ENCODE results near the gene FNDC7.

- TF ChIP-seq, protein P1, sequence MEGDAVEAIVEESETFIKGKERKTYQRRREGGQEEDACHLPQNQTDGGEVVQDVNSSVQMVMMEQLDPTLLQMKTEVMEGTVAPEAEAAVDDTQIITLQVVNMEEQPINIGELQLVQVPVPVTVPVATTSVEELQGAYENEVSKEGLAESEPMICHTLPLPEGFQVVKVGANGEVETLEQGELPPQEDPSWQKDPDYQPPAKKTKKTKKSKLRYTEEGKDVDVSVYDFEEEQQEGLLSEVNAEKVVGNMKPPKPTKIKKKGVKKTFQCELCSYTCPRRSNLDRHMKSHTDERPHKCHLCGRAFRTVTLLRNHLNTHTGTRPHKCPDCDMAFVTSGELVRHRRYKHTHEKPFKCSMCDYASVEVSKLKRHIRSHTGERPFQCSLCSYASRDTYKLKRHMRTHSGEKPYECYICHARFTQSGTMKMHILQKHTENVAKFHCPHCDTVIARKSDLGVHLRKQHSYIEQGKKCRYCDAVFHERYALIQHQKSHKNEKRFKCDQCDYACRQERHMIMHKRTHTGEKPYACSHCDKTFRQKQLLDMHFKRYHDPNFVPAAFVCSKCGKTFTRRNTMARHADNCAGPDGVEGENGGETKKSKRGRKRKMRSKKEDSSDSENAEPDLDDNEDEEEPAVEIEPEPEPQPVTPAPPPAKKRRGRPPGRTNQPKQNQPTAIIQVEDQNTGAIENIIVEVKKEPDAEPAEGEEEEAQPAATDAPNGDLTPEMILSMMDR (IDR thresholded peaks at IDR 0.05), result no peak
- no peak for TF ChIP-seq POLR2A (IDR thresholded peaks at IDR 0.05)
These were observed 37.9 kb downstream of the FNDC7 start for GRCh38 chr1:108750476-108751181.

Data from breast epithelium (tissue), 3 donors.